Measurements from ENCODE around the gene PATL1. TPM values are rescaled to one million over a fixed set of nuclear protein-coding genes. Genes with fewer than 3 reads are reported as not detected.
A peak's percentile ranks its signal among the peaks of the same experiment; 100 is the strongest.

Gene PATL1
- total RNA-seq, 1 experiment from 2014 or later, result 27.6 TPM

DNA sequence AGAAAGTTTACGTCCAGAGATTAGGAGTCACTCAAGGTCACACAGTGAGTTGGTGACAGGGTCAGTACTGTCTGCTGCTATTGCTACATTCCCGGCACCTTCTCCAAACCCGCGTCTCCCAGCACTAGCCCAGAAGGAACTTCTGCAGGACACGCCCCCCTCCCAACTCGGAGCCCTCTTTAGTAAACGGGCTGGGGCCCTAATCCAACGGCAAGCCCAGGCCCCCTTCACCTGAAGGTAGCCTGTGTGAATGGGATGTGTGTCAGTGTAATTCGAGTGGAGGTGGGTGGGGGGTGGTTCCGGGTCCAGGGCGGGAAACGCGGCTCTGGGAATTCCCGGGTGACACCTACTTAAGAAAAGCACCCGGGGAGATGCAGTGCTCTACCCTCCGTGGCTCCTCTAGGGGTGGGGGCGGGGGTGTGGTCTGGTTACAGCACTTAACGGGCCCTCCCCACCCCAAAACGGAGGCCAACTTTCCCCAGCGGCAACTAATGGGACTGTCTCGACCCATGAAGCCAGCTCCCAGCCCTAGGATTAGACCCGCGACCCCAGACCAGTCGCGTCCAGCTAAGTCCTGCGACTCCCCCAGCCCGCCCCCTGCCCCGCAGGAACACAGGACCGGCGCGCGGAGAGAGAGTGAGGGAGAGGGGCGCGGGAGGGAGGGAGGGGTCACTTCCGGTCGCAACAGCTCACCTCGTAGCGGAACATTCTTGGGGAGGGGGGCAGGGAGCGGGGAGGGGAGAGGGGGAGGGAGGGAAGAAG is 468 bp downstream of the PATL1 start (continued):
- no peak for TF ChIP-seq AFF4 (CRISPR knock-in tag; IDR thresholded peaks at IDR 0.05; ENCODE audit: borderline replicate concordance)
- no peak for TF ChIP-seq SP1 (CRISPR knock-in tag; conservative IDR thresholded peaks at IDR 0.05)
- TF ChIP-seq, protein P1, sequence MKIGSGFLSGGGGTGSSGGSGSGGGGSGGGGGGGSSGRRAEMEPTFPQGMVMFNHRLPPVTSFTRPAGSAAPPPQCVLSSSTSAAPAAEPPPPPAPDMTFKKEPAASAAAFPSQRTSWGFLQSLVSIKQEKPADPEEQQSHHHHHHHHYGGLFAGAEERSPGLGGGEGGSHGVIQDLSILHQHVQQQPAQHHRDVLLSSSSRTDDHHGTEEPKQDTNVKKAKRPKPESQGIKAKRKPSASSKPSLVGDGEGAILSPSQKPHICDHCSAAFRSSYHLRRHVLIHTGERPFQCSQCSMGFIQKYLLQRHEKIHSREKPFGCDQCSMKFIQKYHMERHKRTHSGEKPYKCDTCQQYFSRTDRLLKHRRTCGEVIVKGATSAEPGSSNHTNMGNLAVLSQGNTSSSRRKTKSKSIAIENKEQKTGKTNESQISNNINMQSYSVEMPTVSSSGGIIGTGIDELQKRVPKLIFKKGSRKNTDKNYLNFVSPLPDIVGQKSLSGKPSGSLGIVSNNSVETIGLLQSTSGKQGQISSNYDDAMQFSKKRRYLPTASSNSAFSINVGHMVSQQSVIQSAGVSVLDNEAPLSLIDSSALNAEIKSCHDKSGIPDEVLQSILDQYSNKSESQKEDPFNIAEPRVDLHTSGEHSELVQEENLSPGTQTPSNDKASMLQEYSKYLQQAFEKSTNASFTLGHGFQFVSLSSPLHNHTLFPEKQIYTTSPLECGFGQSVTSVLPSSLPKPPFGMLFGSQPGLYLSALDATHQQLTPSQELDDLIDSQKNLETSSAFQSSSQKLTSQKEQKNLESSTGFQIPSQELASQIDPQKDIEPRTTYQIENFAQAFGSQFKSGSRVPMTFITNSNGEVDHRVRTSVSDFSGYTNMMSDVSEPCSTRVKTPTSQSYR (CRISPR knock-in tag; IDR thresholded peaks at IDR 0.05), result no peak
- no peak for TF ChIP-seq IRF2 (CRISPR knock-in tag; IDR thresholded peaks at IDR 0.05; ENCODE audit: borderline replicate concordance, low read depth)
- TF ChIP-seq TCF7 (CRISPR knock-in tag; IDR thresholded peaks at IDR 0.05; ENCODE audit: low read depth), result no peak
- TF ChIP-seq RELA (CRISPR knock-in tag; IDR thresholded peaks at IDR 0.05; ENCODE audit: borderline replicate concordance), result no peak
- no peak for TF ChIP-seq CREM (CRISPR knock-in tag; IDR thresholded peaks at IDR 0.05)

GRCh38 chr11:59667812-59668187 is 1.0 kb downstream of the PATL1 start:
- Mint-ChIP-seq H3K9me3 (no peaks in the 10 kb centered on the region), H3K27me3 (ENCODE audit: low read depth) (no peaks in the 10 kb centered on the region; the same call in 1 of the 2 replicates), H3K4me3 (peak overlapping the region; percentile 91), H3K4me1 (peaks cover 18% of the 10 kb centered on the region), H3K36me3 (peaks cover 35% of the 10 kb centered on the region), H3K27ac (peak overlapping the region; percentile 63)
- ATAC-seq, result no peak
- POLR2A ChIA-PET, result no interaction called here
- CTCF ChIA-PET, result interaction anchor here (2.3 kb wide), 1 partner anchor 12 kb away, joined by 16 read pairs; no protein-coding TSS in a partner anchor
- TF ChIP-seq SOX15 (CRISPR knock-in tag; IDR thresholded peaks at IDR 0.05) (no peak), ZNF138 (CRISPR knock-in tag; conservative IDR thresholded peaks at IDR 0.05) (no peak), ZNF263 (CRISPR knock-in tag; IDR thresholded peaks at IDR 0.05; ENCODE audit: low read depth) (no peak), SP1 (CRISPR knock-in tag; conservative IDR thresholded peaks at IDR 0.05) (no peak), AR (CRISPR knock-in tag; IDR thresholded peaks at IDR 0.05) (no peak), TCF7 (CRISPR knock-in tag; IDR thresholded peaks at IDR 0.05; ENCODE audit: low read depth) (no peak), SMAD3 (CRISPR knock-in tag; IDR thresholded peaks at IDR 0.05; ENCODE audit: borderline replicate concordance) (no peak), OVOL2 (CRISPR knock-in tag; IDR thresholded peaks at IDR 0.05; ENCODE audit: borderline replicate concordance) (no peak), ELF4 (CRISPR knock-in tag; IDR thresholded peaks at IDR 0.05; ENCODE audit: low read depth) (no peak), TP53 (CRISPR knock-in tag; IDR thresholded peaks at IDR 0.05) (no peak), PRRX2 (CRISPR knock-in tag; IDR thresholded peaks at IDR 0.05) (no peak), TEAD4 (CRISPR knock-in tag; IDR thresholded peaks at IDR 0.05) (no peak), NR1H2 (CRISPR knock-in tag; IDR thresholded peaks at IDR 0.05) (no peak), CTCF (IDR thresholded peaks at IDR 0.05) (no peak), RELA (CRISPR knock-in tag; IDR thresholded peaks at IDR 0.05; ENCODE audit: borderline replicate concordance) (no peak), IRF2 (CRISPR knock-in tag; IDR thresholded peaks at IDR 0.05; ENCODE audit: borderline replicate concordance, low read depth) (no peak)
- TF ChIP-seq, protein P2, sequence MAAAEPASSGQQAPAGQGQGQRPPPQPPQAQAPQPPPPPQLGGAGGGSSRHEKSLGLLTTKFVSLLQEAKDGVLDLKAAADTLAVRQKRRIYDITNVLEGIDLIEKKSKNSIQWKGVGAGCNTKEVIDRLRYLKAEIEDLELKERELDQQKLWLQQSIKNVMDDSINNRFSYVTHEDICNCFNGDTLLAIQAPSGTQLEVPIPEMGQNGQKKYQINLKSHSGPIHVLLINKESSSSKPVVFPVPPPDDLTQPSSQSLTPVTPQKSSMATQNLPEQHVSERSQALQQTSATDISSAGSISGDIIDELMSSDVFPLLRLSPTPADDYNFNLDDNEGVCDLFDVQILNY (CRISPR knock-in tag; IDR thresholded peaks at IDR 0.05), result no peak
- no peak for DNase-seq (ENCODE audit: low spot score)
